UCSD-AML1 (cell line): ENCODE data around the gene TUB.
A peak's percentile ranks its signal among the peaks of the same experiment; 100 is the strongest.

Source experiments
- DNase-seq: peaks from one replicate; lab custom pipeline; 2025; ENCODE audit not compliant: unreplicated experiment; lab: John Stamatoyannopoulos, UW

TUB gene

GRCh38 chr11:8089791-8090510 lies 8.9 kb downstream of the TUB start:
- no peak for DNase-seq

GRCh38 chr11:8090756-8091155 lies 9.7 kb downstream of the TUB start:
- peak; percentile 18 for DNase-seq

GRCh38 chr11:8091721-8092120 lies 10.7 kb downstream of the TUB start:
- DNase-seq, result no peak

GRCh38 chr11:8092587-8093424 lies 11.8 kb downstream of the TUB start:
- DNase-seq, result peak; percentile 52

GRCh38 chr11:8093931-8094575 lies 13.0 kb downstream of the TUB start:
- DNase-seq, result no peak

- no peak for DNase-seq
Measured at GRCh38 chr11:8094656-8095055, 13.6 kb downstream of the TUB start.

- no peak for DNase-seq
Measured at GRCh38 chr11:8095371-8095770, 14.4 kb downstream of the TUB start.

GRCh38 chr11:8095806-8096522 lies 15.0 kb downstream of the TUB start:
- DNase-seq, result no peak

- DNase-seq, result no peak
Measured at GRCh38 chr11:8096575-8096974, 15.6 kb downstream of the TUB start.

- no peak for DNase-seq
Measured at GRCh38 chr11:8097062-8097461, 16.1 kb downstream of the TUB start.

- DNase-seq, result no peak
Measured at GRCh38 chr11:8097468-8097867, 16.5 kb downstream of the TUB start.

- DNase-seq, result no peak
Measured at GRCh38 chr11:8097926-8098325, 16.9 kb downstream of the TUB start.

GRCh38 chr11:8098361-8098760 lies 17.4 kb downstream of the TUB start:
- no peak for DNase-seq

GRCh38 chr11:8098879-8099278 lies 17.9 kb downstream of the TUB start:
- no peak for DNase-seq

GRCh38 chr11:8099291-8099899 lies 18.4 kb downstream of the TUB start:
- peak; percentile 76 for DNase-seq

GRCh38 chr11:8100158-8100557 lies 19.1 kb downstream of the TUB start:
- DNase-seq, result no peak

- DNase-seq, result no peak
Measured at GRCh38 chr11:8100605-8101004, 19.6 kb downstream of the TUB start.

- no peak for DNase-seq
Measured at GRCh38 chr11:8101421-8101820, 20.4 kb downstream of the TUB start.

GRCh38 chr11:8102296-8102915 lies 21.4 kb downstream of the TUB start:
- no peak for DNase-seq

GRCh38 chr11:8102965-8103364 lies 22.0 kb downstream of the TUB start:
- DNase-seq, result no peak
